Jurkat, Clone E6-1 (cell line): ENCODE measurements around the gene RFLNA.
"Not testable (repeated sequence)": the region's sequence is repeated elsewhere in the genome, so short reads cannot be mapped to it uniquely, and the experiment has no call there.

Experiments
- DNase-seq: peaks from one replicate; pipeline ENCODE4 v3.0.0-alpha.2; 2011; ENCODE audit warnings: low read depth, low spot score
- H3K4me3 ChIP-seq: 2 replicates; pipeline ENCODE4 v1.5.1; 2011; ENCODE audit warnings: mild to moderate bottlenecking, low read length, control low read depth, moderate library complexity

RFLNA gene

DNA sequence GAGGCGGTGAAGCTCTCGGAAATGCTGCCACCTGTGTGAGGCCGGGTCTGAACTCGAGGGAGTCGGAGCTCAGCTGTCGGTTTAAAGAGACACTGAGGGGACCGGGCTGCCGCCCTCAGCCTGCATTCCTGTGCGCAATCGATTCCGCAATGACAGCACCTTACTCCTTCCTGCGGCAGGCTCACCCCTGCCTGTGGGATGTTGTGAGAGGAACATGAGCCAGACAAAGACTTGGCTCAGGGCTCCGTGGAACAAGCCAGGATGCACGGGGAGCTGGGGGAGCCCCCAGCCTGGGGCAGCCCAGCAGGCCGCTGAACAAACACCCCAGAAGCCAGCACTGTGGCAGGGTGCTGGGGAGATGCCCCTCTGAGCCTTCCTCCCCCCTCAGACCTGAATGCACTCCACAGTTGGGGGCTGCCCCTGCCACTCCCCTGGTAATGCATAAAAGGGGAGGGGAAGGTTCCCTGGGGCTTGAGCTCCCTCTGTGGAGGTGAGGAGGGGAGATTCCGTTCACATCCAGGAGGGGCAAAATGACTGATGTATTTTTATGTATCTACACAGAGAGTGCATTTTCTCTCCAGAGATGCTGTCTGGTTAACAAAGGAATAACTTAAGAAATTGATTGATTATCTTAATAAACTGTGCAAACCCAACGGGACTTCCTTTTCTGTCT is 20.6 kb downstream of the RFLNA start:
- H3K4me3 ChIP-seq = no peak overlapping the region
- no peak for DNase-seq

DNA sequence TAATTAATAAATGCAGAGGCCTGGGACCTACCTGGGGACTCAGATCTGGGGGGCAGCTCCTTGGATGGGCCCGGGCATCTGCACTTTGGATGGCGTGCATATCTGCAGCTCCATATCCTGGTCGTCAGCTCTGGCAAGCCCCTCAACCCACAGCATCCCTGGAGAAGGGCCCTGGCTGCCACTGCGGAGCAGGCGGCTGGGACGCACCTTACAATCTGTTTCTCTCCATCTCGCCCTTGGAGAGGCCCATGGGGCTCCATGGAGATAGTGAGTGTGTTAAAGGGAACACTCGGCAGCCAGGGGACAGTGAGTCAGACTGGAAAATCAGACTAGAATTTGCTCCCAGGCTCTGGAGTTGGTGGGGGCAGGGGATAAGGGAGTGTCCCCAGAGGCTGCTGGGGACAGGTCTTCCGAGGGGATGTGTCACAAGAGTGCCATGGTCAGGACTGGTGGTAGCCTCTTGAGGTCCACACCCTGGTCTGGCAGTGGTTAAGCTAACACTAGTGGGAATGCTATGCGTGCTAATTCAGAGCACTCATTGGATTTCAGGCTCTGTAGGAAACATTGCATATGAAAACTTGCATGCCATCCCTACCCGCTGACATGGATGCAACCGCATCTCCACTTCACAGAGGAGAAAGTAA is 21.5 kb downstream of the RFLNA start:
- no peak overlapping the region for H3K4me3 ChIP-seq
- DNase-seq = no peak

GRCh38 chr12:124317400-124317799 is 22.5 kb downstream of the RFLNA start:
- no peak for DNase-seq
- no peak overlapping the region for H3K4me3 ChIP-seq

- no peak for DNase-seq
- no peak overlapping the region for H3K4me3 ChIP-seq
These were observed 23.6 kb downstream of the RFLNA start for GRCh38 chr12:124318278-124319020.

- H3K4me3 ChIP-seq = no peak overlapping the region
- no peak for DNase-seq
These were observed 24.6 kb downstream of the RFLNA start for GRCh38 chr12:124319368-124320050.

DNA sequence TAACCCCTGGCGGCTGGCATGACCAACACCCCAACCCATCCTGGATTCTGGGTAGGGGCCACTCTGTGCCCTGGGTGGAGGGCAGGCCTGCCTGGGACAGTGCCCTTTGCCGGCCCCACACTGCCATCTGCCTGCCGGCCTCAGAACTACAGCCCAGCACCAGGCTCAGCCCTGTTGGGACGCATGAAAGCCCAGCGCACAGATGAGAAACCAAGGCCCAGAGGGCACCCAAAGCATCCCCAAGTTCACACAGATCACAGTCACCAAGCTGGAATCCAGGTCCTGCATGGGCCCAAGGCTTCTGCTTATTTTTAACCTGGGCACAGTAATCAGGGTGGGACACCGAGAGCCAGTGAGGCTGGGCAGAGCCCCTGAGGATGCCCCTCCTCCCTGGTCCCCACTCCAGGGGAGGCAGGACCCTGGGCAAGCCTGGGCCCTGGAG is 26.2 kb downstream of the RFLNA start:
- peak; percentile 26 for DNase-seq
- H3K4me3 ChIP-seq = no peak overlapping the region

- DNase-seq = no peak
- H3K4me3 ChIP-seq = no peak overlapping the region
These were observed 26.8 kb downstream of the RFLNA start for GRCh38 chr12:124321556-124322270.

- DNase-seq = no peak
- H3K4me3 ChIP-seq = no peak overlapping the region
These were observed 27.5 kb downstream of the RFLNA start for GRCh38 chr12:124322271-124322998.

- H3K4me3 ChIP-seq = not testable (repeated sequence)
These were observed 28.1 kb downstream of the RFLNA start for GRCh38 chr12:124322999-124323328.

GRCh38 chr12:124323771-124324530 is 29.1 kb downstream of the RFLNA start:
- DNase-seq = no peak
- H3K4me3 ChIP-seq = no peak overlapping the region

More at GRCh38 chr12:124322999-124323328, 28.1 kb downstream of the RFLNA start:
- DNase-seq = not testable (repeated sequence)

- no peak overlapping the region for H3K4me3 ChIP-seq
- DNase-seq = no peak
These were observed 30.2 kb downstream of the RFLNA start for GRCh38 chr12:124324803-124325705.

- DNase-seq = no peak
- no peak overlapping the region for H3K4me3 ChIP-seq
These were observed 31.2 kb downstream of the RFLNA start for GRCh38 chr12:124326104-124326503.

GRCh38 chr12:124326871-124327270 is 32.0 kb downstream of the RFLNA start:
- no peak for DNase-seq

DNA sequence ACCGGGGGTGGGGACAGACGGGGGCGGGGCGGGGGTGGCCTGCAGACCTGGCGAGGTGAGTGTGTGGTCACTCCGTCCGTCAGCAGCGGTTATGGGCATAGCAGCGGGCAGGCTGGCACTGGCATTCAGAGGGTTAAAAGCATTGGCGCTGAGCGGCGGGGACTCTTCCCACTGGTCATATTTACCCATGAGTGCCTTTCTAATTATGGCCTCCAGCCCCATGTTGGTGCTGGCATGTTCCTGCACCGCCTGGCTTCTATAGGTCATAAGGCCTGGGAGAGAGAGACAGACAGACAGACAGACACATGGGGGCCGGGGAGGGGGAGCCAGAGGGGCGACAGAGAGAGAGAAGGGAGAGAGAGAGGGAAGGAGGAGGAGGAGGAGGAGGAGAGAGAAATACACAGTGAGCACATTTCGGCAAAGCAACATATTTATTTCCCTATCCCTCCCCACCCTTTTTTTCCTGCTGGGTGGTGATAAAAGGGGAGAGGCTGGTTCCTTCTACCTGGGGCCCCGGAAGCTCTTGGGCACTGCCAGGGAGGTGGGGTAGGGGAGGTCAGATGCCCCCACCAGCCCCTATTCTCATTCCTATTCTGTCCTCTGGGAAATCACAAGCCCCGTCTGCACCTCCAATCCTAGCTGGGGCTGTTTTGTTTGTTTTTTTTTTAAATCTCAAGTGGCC is 32.6 kb downstream of the RFLNA start:
- no peak overlapping the region for H3K4me3 ChIP-seq
- no peak for DNase-seq

More at GRCh38 chr12:124326871-124327270, 32.0 kb downstream of the RFLNA start:
- no peak overlapping the region for H3K4me3 ChIP-seq

GRCh38 chr12:124328116-124328515 is 33.2 kb downstream of the RFLNA start:
- no peak for DNase-seq
- no peak overlapping the region for H3K4me3 ChIP-seq

- no peak for DNase-seq
- H3K4me3 ChIP-seq = no peak overlapping the region
These were observed 33.7 kb downstream of the RFLNA start for GRCh38 chr12:124328636-124329035.
